Inferior parietal cortex (tissue), 1 donor: Measurements from ENCODE around the gene GOLGA7B.

Experiments used
- DNase-seq: peaks from one replicate; pipeline ENCODE4 v3.0.0-alpha.2; 2016; ENCODE audit errors: extremely low spot score

Gene GOLGA7B

GRCh38 chr10:97868134-97868685 lies 18.6 kb downstream of the GOLGA7B start:
- no peak for DNase-seq

- peak; percentile 79 for DNase-seq
Measured at GRCh38 chr10:97869091-97870042, 19.7 kb downstream of the GOLGA7B start.

GRCh38 chr10:97870990-97871389 lies 21.3 kb downstream of the GOLGA7B start:
- DNase-seq: no peak

- no peak for DNase-seq
Measured at GRCh38 chr10:97873569-97873968, 23.9 kb downstream of the GOLGA7B start.

- DNase-seq: no peak
Measured at GRCh38 chr10:97874332-97874731, 24.7 kb downstream of the GOLGA7B start.

GRCh38 chr10:97875391-97875790 lies 25.7 kb downstream of the GOLGA7B start:
- no peak for DNase-seq

- DNase-seq: no peak
Measured at GRCh38 chr10:97876402-97876801, 26.8 kb downstream of the GOLGA7B start.

GRCh38 chr10:97879241-97879640 lies 29.6 kb downstream of the GOLGA7B start:
- DNase-seq: no peak

GRCh38 chr10:97880109-97880508 lies 30.5 kb downstream of the GOLGA7B start:
- DNase-seq: no peak

GRCh38 chr10:97882142-97883091 lies 32.8 kb downstream of the GOLGA7B start:
- DNase-seq: no peak

- DNase-seq: no peak
Measured at GRCh38 chr10:97883092-97883485, 33.4 kb downstream of the GOLGA7B start.

- DNase-seq: no peak
Measured at GRCh38 chr10:97886286-97886685, 36.6 kb downstream of the GOLGA7B start.

- DNase-seq: no peak
Measured at GRCh38 chr10:97887399-97887798, 37.8 kb downstream of the GOLGA7B start.

- DNase-seq: no peak
Measured at GRCh38 chr10:97888134-97888533, 38.5 kb downstream of the GOLGA7B start.

GRCh38 chr10:97888641-97889262 lies 39.1 kb downstream of the GOLGA7B start:
- DNase-seq: no peak

- no peak for DNase-seq
Measured at GRCh38 chr10:97889461-97890265, 40.0 kb downstream of the GOLGA7B start.

GRCh38 chr10:97891497-97892167 lies 42.0 kb downstream of the GOLGA7B start:
- DNase-seq: no peak

- DNase-seq: no peak
Measured at GRCh38 chr10:97892506-97892905, 42.9 kb downstream of the GOLGA7B start.

GRCh38 chr10:97892939-97893338 lies 43.3 kb downstream of the GOLGA7B start:
- no peak for DNase-seq

- DNase-seq: no peak
Measured at GRCh38 chr10:97894092-97894491, 44.4 kb downstream of the GOLGA7B start.
